K562 (cell line): Measurements from ENCODE around the gene RNFT2. TPM values are rescaled to one million over a fixed set of nuclear protein-coding genes. Genes with fewer than 3 reads are reported as not detected.
A peak's percentile ranks its signal among the peaks of the same experiment; 100 is the strongest.

Experiments
- ADNP ChIP-seq: fragments of 200-800 bp; sonication (Bioruptor generic); IDR thresholded peaks from 2 replicates; pipeline ENCODE4 v1.6.1; 2016; ENCODE audit warnings: missing genetic modification characterization, missing compliant biosample characterization
- FOSL1 ChIP-seq: fragments of 200-800 bp; sonication (Bioruptor generic); conservative IDR thresholded peaks from 2 replicates; pipeline ENCODE4 v1.6.1; 2016; ENCODE audit warnings: missing genetic modification characterization, missing compliant biosample characterization
- HDAC8 ChIP-seq: fragments of 450-650 bp; IDR thresholded peaks from 2 replicates; pipeline ENCODE4 v1.6.1; 2016; ENCODE audit warnings: mild to moderate bottlenecking, missing genetic modification characterization, moderate library complexity, missing compliant biosample characterization
- HMGN3 ChIP-seq: IDR thresholded peaks from 2 replicates; pipeline ENCODE4 v1.6.1; 2011; ENCODE audit warnings: borderline replicate concordance, low read depth, mild to moderate bottlenecking, mixed read lengths, low read length; ENCODE audit not compliant: insufficient read length; ENCODE audit errors: extremely low read depth
- MECOM ChIP-seq: fragments of 250-450 bp; sonication (Bioruptor Pico); IDR thresholded peaks from 2 replicates; pipeline ENCODE4 v1.8.0; 2022; ENCODE audit warnings: inconsistent platforms
- MYC ChIP-seq, 2 experiments: fragments of 250-450 bp in 1 of 2; sonication (Bioruptor Pico) in 1 of 2; IDR thresholded peaks; 2 replicates each; pipeline versions ENCODE4 v1.5.1 to v1.6.1; 2012 to 2021; ENCODE audit warnings: low read depth in 2 of 2, borderline replicate concordance in 1 of 2, improper control_type of control experiment in 1 of 2, low read length in 1 of 2, mild to moderate bottlenecking in 1 of 2, moderate library complexity in 1 of 2
- NCOA2 ChIP-seq, 2 experiments: fragments of 450-650 bp; IDR thresholded peaks; 2 replicates each; pipeline ENCODE4 v1.6.1; 2018; ENCODE audit warnings: mild to moderate bottlenecking in 2 of 2, moderate library complexity in 1 of 2; ENCODE audit not compliant: partially characterized antibody in 2 of 2
- NEUROD1 ChIP-seq: fragments of 150-350 bp; IDR thresholded peaks from 2 replicates; pipeline ENCODE4 v1.6.1; 2014; ENCODE audit warnings: borderline replicate concordance, low read length, low read depth; ENCODE audit not compliant: partially characterized antibody
- SIN3B ChIP-seq: fragments of 450-650 bp; IDR thresholded peaks from 2 replicates; pipeline ENCODE4 v1.6.1; 2017; ENCODE audit warnings: low read depth, mild to moderate bottlenecking, moderate library complexity
- SMAD3 ChIP-seq: fragments of 450-650 bp; formaldehyde crosslinking; conservative IDR thresholded peaks from 2 replicates; pipeline ENCODE4 v1.4.0; 2020; ENCODE audit warnings: mild to moderate bottlenecking
- TCF3 ChIP-seq: sonication (generic); formaldehyde crosslinking; IDR thresholded peaks from 2 replicates; pipeline ENCODE4 v1.4.0; 2020; ENCODE audit warnings: mild to moderate bottlenecking, missing genetic modification reagents
- TSC22D4 ChIP-seq: fragments of 450-650 bp; IDR thresholded peaks from 2 replicates; pipeline ENCODE4 v1.6.1; 2016; ENCODE audit warnings: missing genetic modification characterization, missing biosample characterization, control low read depth
- ZNF12 ChIP-seq: sonication (generic); formaldehyde crosslinking; IDR thresholded peaks from 2 replicates; pipeline ENCODE4 v1.4.0; 2020; ENCODE audit warnings: mild to moderate bottlenecking, missing genetic modification reagents
- ZNF766 ChIP-seq: fragments of 200-800 bp; sonication (Bioruptor generic); conservative IDR thresholded peaks from 2 replicates; pipeline ENCODE4 v1.6.1; 2016; ENCODE audit warnings: missing genetic modification characterization, missing compliant biosample characterization
- polyA plus RNA-seq, 8 experiments: library from polyadenylated mRNA; depleted of rRNA in 4 of 8; stranded (reverse) in 5 of 8; unstranded in 3 of 8; fragments of >200 nt; fragmentation: Nextera tagmentation in 2 of 8; fragmentation: Illumina TruSeq in 1 of 8; extraction: Ambion mirVana in 2 of 8; extraction: Trizol in 1 of 8; gene quantifications; 2 replicates each; pipeline versions ENCODE4 v1.2.1 to v1.2.3, GENCODE V29; 2011 to 2014; ENCODE audit warnings: inconsistent platforms in 1 of 8, missing spikeins in 1 of 8
- total RNA-seq, 7 experiments: library from RNA; depleted of rRNA in 6 of 7; stranded (reverse); fragments of >200 nt in 6 of 7; fragmentation: Illumina TruSeq in 2 of 7; extraction: Trizol in 2 of 7; gene quantifications; 2 replicates each; pipeline versions ENCODE4 v1.2.1 to v1.2.3, GENCODE V29; 2011 to 2021; ENCODE audit warnings: low replicate concordance in 1 of 7
- TF ChIP-seq, protein P1 (sequence below): fragments of 450-650 bp; formaldehyde crosslinking; IDR thresholded peaks from 2 replicates; pipeline ENCODE4 v1.4.0; 2020; ENCODE audit warnings: mild to moderate bottlenecking, moderate library complexity

RNFT2 gene
- total and polyA plus RNA-seq, 9 of the 15 experiments (the other 6 are each of a cell fraction or from before 2014, with no cell fraction given), result 3.6 to 26.3 (median 9.5) TPM

DNA sequence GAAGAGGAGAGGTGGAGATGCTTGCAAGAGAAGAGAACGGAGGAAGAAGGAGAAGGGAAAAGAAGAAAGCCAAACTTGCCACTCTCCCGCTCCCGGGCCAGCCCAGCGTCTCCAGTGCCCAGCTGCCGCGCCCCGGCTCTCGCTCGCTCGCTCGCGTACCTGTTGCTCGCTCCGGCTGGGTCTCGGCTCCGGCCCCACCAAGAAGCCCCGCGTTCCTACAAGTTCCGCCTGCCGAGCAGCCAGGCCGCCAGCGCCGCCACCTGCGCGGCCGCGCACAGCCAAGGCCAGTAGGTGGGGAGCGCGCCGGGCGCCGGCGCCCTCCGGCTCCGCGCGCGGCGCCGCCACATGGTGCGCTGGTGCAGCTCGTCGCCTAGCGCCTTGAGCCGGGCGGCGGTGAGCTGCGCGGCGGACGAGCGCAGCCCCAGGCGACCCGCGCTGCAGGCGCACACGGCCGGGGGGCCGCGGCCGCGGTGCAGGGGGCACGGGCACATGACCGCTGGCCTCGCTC lies 142.8 kb downstream of the RNFT2 start (continued):
- TF ChIP-seq SIN3B, result 0 out of 2 replicates have a peak, but pooled peaks have one; percentile 24
- peak; percentile 54 for TF ChIP-seq HMGN3
- TF ChIP-seq ZNF12 (CRISPR knock-in tag), result no peak
- no peak for TF ChIP-seq ADNP (tag)
- TF ChIP-seq FOSL1 (tag), result no peak
- peak; percentile 63 for TF ChIP-seq MYC (IDR thresholded peaks at IDR 0.05; ENCODE audit: low read depth, low read length)
- TF ChIP-seq MYC (CRISPR knock-in tag; IDR thresholded peaks at IDR 0.05; ENCODE audit: borderline replicate concordance, low read depth), result no peak
- TF ChIP-seq NCOA2 (IDR thresholded peaks at IDR 0.05; ENCODE audit: partially characterized antibody in 2 of 2), result no peak
- TF ChIP-seq ZNF766 (CRISPR knock-in tag), result no peak
- TF ChIP-seq, protein P1, sequence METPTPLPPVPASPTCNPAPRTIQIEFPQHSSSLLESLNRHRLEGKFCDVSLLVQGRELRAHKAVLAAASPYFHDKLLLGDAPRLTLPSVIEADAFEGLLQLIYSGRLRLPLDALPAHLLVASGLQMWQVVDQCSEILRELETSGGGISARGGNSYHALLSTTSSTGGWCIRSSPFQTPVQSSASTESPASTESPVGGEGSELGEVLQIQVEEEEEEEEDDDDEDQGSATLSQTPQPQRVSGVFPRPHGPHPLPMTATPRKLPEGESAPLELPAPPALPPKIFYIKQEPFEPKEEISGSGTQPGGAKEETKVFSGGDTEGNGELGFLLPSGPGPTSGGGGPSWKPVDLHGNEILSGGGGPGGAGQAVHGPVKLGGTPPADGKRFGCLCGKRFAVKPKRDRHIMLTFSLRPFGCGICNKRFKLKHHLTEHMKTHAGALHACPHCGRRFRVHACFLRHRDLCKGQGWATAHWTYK (CRISPR knock-in tag), result no peak
- no peak for TF ChIP-seq SMAD3 (CRISPR knock-in tag)
- no peak for TF ChIP-seq TCF3 (CRISPR knock-in tag)
- no peak for TF ChIP-seq TSC22D4 (tag)
- no peak for TF ChIP-seq HDAC8 (tag)
- no peak for TF ChIP-seq NEUROD1
- no peak for TF ChIP-seq MECOM (CRISPR knock-in tag)
